ENCODE results near the gene GOLGA2.

GOLGA2 gene

DNA sequence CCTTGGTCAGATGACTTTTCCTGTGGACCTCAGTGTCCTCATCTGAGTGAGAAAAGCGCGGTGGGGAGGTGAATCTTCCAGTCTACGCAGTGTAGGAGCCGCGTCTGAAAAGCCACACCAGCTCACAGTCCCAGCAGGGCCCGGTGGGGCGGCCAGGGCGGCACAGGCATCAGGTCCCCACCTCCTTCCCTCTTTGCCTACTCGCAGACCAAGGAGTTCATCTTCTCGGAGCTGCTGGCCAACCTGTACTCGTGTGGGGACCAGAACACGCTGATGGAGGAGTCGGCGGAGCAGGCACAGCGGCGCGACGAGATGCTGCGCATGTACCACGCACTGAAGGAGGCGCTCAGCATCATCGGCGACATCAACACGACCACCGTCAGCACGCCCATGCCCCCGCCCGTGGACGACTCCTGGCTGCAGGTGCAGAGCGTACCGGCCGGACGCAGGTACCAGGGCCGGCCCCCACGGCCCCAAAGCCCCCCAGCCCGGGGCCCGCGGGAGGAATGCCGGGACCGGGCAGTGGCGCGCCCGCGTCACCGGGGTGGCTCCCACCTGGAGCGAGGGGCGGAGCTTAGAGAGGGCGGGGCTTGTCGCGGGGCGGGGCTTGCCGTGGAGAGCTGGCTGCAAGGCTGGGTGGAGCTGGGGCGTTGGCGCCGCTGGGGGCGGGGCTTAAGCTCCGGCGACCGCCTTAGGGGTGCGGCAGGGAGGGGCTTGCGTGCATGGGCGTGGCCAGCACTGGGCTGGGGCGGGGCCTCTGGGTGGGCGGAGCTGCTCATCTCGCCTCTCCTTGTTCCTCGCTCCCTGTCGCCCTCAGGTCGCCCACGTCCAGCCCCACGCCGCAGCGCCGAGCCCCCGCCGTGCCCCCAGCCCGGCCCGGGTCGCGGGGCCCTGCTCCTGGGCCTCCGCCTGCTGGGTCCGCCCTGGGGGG is 25.6 kb downstream of the GOLGA2 start (continued):
- TF ChIP-seq, protein P1, sequence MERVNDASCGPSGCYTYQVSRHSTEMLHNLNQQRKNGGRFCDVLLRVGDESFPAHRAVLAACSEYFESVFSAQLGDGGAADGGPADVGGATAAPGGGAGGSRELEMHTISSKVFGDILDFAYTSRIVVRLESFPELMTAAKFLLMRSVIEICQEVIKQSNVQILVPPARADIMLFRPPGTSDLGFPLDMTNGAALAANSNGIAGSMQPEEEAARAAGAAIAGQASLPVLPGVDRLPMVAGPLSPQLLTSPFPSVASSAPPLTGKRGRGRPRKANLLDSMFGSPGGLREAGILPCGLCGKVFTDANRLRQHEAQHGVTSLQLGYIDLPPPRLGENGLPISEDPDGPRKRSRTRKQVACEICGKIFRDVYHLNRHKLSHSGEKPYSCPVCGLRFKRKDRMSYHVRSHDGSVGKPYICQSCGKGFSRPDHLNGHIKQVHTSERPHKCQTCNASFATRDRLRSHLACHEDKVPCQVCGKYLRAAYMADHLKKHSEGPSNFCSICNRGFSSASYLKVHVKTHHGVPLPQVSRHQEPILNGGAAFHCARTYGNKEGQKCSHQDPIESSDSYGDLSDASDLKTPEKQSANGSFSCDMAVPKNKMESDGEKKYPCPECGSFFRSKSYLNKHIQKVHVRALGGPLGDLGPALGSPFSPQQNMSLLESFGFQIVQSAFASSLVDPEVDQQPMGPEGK (CRISPR knock-in tag; IDR thresholded peaks at IDR 0.05; ENCODE audit: borderline replicate concordance), result no peak

DNA sequence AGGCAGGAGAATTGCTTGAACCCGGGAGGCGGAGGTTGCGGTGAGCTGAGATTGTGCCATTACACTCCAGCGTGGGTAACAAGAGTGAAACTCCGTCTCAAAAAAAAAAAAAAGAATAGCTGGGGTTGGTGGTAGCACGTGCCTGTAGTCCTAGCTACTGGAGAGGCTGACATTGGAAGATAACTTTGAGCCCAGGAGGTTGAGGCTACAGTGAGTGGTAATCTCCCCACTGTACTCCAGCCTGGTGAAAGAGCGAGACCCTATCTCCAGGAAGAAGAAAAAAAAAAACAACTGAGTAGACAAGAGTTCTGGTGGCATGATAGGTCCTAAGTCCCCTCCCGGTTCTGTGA is 26.3 kb downstream of the GOLGA2 start:
- no peak for ATAC-seq

DNA sequence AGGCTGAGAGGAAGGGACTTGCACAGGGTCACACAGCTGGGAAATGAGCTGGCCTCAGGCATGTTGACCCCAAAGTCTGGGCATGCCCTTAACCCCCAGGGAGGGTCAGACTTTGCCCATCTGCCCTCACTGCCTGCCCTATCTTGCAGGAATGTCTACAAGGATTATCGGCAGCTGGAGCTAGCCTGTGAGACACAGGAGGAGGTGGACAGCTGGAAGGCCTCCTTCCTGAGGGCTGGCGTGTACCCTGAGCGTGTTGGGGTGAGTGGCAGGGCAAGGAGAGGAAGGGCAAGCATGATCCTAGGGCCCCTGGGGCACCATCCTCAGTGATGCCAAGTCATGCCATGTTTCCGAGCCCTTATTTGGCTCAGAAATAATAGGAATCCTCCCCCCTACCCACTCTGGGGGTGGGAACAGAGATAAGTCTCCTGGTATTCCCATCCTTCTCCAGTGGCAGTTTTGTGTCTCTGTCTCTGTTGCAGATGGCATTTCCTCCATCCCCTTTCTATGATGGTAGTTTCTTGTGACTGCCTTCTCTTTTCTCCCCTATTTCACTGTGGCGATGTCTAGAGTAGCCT is 28.5 kb downstream of the GOLGA2 start:
- ATAC-seq, result no peak
- TF ChIP-seq, protein P2, sequence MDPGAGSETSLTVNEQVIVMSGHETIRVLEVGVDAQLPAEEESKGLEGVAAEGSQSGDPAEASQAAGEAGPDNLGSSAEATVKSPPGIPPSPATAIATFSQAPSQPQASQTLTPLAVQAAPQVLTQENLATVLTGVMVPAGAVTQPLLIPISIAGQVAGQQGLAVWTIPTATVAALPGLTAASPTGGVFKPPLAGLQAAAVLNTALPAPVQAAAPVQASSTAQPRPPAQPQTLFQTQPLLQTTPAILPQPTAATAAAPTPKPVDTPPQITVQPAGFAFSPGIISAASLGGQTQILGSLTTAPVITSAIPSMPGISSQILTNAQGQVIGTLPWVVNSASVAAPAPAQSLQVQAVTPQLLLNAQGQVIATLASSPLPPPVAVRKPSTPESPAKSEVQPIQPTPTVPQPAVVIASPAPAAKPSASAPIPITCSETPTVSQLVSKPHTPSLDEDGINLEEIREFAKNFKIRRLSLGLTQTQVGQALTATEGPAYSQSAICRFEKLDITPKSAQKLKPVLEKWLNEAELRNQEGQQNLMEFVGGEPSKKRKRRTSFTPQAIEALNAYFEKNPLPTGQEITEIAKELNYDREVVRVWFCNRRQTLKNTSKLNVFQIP (CRISPR knock-in tag; IDR thresholded peaks at IDR 0.05; ENCODE audit: borderline replicate concordance, low read depth), result no peak
- TF ChIP-seq BACH2 (CRISPR knock-in tag; IDR thresholded peaks at IDR 0.05; ENCODE audit: borderline replicate concordance) (no peak), RARB (CRISPR knock-in tag; IDR thresholded peaks at IDR 0.05) (no peak), ZFP30 (CRISPR knock-in tag; IDR thresholded peaks at IDR 0.05) (no peak), PPARA (CRISPR knock-in tag; IDR thresholded peaks at IDR 0.05; ENCODE audit: borderline replicate concordance) (no peak), ISL1 (CRISPR knock-in tag; IDR thresholded peaks at IDR 0.05) (no peak)
- TF ChIP-seq, protein P1 (CRISPR knock-in tag; IDR thresholded peaks at IDR 0.05; ENCODE audit: borderline replicate concordance), result no peak
- TF ChIP-seq, protein P3, sequence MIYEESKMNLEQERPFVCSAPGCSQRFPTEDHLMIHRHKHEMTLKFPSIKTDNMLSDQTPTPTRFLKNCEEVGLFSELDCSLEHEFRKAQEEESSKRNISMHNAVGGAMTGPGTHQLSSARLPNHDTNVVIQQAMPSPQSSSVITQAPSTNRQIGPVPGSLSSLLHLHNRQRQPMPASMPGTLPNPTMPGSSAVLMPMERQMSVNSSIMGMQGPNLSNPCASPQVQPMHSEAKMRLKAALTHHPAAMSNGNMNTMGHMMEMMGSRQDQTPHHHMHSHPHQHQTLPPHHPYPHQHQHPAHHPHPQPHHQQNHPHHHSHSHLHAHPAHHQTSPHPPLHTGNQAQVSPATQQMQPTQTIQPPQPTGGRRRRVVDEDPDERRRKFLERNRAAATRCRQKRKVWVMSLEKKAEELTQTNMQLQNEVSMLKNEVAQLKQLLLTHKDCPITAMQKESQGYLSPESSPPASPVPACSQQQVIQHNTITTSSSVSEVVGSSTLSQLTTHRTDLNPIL (CRISPR knock-in tag; IDR thresholded peaks at IDR 0.05; ENCODE audit: low read depth), result no peak

More for the DNA sequence above, 26.3 kb downstream of the GOLGA2 start:
- TF ChIP-seq BACH2 (CRISPR knock-in tag; IDR thresholded peaks at IDR 0.05; ENCODE audit: borderline replicate concordance) (no peak), OSR1 (CRISPR knock-in tag; IDR thresholded peaks at IDR 0.05) (no peak), ZC3H10 (CRISPR knock-in tag; IDR thresholded peaks at IDR 0.05) (no peak), PPARA (CRISPR knock-in tag; IDR thresholded peaks at IDR 0.05; ENCODE audit: borderline replicate concordance) (no peak), ZNF565 (CRISPR knock-in tag; conservative IDR thresholded peaks at IDR 0.05; ENCODE audit: low read depth) (no peak), ZFP3 (CRISPR knock-in tag; IDR thresholded peaks at IDR 0.05) (no peak)
- TF ChIP-seq, protein P3 (CRISPR knock-in tag; IDR thresholded peaks at IDR 0.05; ENCODE audit: low read depth), result no peak
- TF ChIP-seq, protein P1 (CRISPR knock-in tag; IDR thresholded peaks at IDR 0.05; ENCODE audit: borderline replicate concordance), result no peak
- TF ChIP-seq, protein P2 (CRISPR knock-in tag; IDR thresholded peaks at IDR 0.05; ENCODE audit: borderline replicate concordance, low read depth), result no peak
